ENCODE measurements around the gene DCHS2.

- TF ChIP-seq CTCF (conservative IDR thresholded peaks at IDR 0.05; ENCODE audit: low read depth in 2 of 2) (peak; percentile 51 to 69), EZH2 (IDR thresholded peaks at IDR 0.05; ENCODE audit: low read depth, unreplicated experiment) (no peak), POLR2AphosphoS5 (IDR thresholded peaks at IDR 0.05; ENCODE audit: low read depth) (no peak), NANOG (IDR thresholded peaks at IDR 0.05; ENCODE audit: borderline replicate concordance) (no peak), JUNB (IDR thresholded peaks at IDR 0.05; ENCODE audit: unreplicated experiment) (no peak), ZNF114 (CRISPR knock-in tag; IDR thresholded peaks at IDR 0.05) (no peak)
Observed at GRCh38 chr4:154399259-154399974, 92.2 kb downstream of the DCHS2 start.

All from GM23338 (cell line).